Prostate gland (tissue), 2 donors: ENCODE data around the gene SLC13A2. TPM values are rescaled to one million over a fixed set of nuclear protein-coding genes. Genes with fewer than 3 reads are reported as not detected.

Experiments used
- DNase-seq: peaks from one replicate; pipeline ENCODE4 v3.0.0-alpha.2; 2019; ENCODE audit warnings: low spot score
- H3K27ac ChIP-seq, 2 donors: fragments of 200-600 bp; sonication (generic); 2 replicates each; pipeline ENCODE4 v1.5.1; 2017 to 2019
- H3K27me3 ChIP-seq: fragments of 200-600 bp; sonication (generic); replicated peaks from 2 replicates; pipeline ENCODE4 v1.5.1; 2019; ENCODE audit not compliant: insufficient read depth
- H3K36me3 ChIP-seq, 2 donors: fragments of 200-600 bp; sonication (generic); 1 replicate in 1 of 2; 2 replicates in 1 of 2; pipeline versions ENCODE4 v1.5.1 to v1.8.1; 2017 to 2019
- H3K4me1 ChIP-seq: fragments of 200-600 bp; sonication (generic); replicated peaks from 2 replicates; pipeline ENCODE4 v1.5.1; 2019
- H3K4me3 ChIP-seq, 2 donors: fragments of 200-600 bp; sonication (generic); 2 replicates each; pipeline ENCODE4 v1.5.1; 2017 to 2019
- H3K9me3 ChIP-seq: fragments of 200-600 bp; sonication (generic); 2 replicates; pipeline ENCODE4 v1.5.1; 2017
- CTCF ChIP-seq, 4 experiments: fragments of 200-600 bp in 2 of 4; fragments of 450-650 bp in 2 of 4; sonication (generic) in 2 of 4; IDR thresholded peaks; 1 replicate in 3 of 4; 2 replicates in 1 of 4; pipeline ENCODE4 v1.5.1; 2016 to 2019; ENCODE audit warnings: antibody characterized with exemption in 4 of 4, mild to moderate bottlenecking in 2 of 4, moderate library complexity in 2 of 4
- POLR2A ChIP-seq: fragments of 450-650 bp; IDR thresholded peaks from one replicate; pipeline ENCODE4 v1.6.1; 2016; ENCODE audit warnings: antibody characterized with exemption, mild to moderate bottlenecking
- POLR2AphosphoS5 ChIP-seq: sonication (generic); formaldehyde crosslinking; IDR thresholded peaks from one replicate; pipeline ENCODE4 v1.6.1; 2017; ENCODE audit warnings: antibody characterized with exemption
- WGBS: methylation state at CpG from one replicate; pipeline ENCODE4 v1.1.5; 2018; 5-methylcytosine and 5-hydroxymethylcytosine counted together
- intact Hi-C: fragments of 100-400 bp; cut with DNase I; formaldehyde crosslinking; loops from one replicate; pipeline ENCODE4 v1.14.2; 2022
- total RNA-seq, 2 donors: library from RNA; depleted of rRNA; stranded (reverse); fragments of >200 nt; gene quantifications; one replicate each; pipeline ENCODE4 v1.1.0, GENCODE V29; 2016

SLC13A2 gene
- total RNA-seq, 2 donors from 2014 or later: 0.09 to 0.68 TPM

- H3K4me1 ChIP-seq: no peaks in the 10 kb centered on the region
- 84% methylated on average over 7 of the region's 7 CpGs for WGBS
- DNase-seq: no peak
- H3K9me3 ChIP-seq: no peaks in the 10 kb centered on the region
- intact Hi-C loops: no loop called here
- TF ChIP-seq POLR2AphosphoS5: no peak
- TF ChIP-seq CTCF (IDR thresholded peaks at IDR 0.05): no peak
- no peak for TF ChIP-seq POLR2A
- H3K4me3 ChIP-seq: no peak overlapping the region
- no peaks in the 10 kb centered on the region for H3K36me3 ChIP-seq
- H3K27me3 ChIP-seq: no peaks in the 10 kb centered on the region
- H3K27ac ChIP-seq: no peak overlapping the region
These were observed 36.3 kb downstream of the SLC13A2 start for GRCh38 chr17:28509789-28510188.

GRCh38 chr17:28511858-28512461, 38.5 kb downstream of the SLC13A2 start:
- intact Hi-C loops: no loop called here
- 81% methylated on average over 3 of the region's 3 CpGs for WGBS
- Histone ChIP-seq H3K27me3 (no peaks in the 10 kb centered on the region), H3K9me3 (no peaks in the 10 kb centered on the region), H3K27ac (no peak overlapping the region), H3K4me1 (no peaks in the 10 kb centered on the region), H3K4me3 (no peak overlapping the region), H3K36me3 (no peaks in the 10 kb centered on the region)
- no peak for DNase-seq
- no peak for TF ChIP-seq POLR2A
- TF ChIP-seq CTCF (IDR thresholded peaks at IDR 0.05): no peak
- no peak for TF ChIP-seq POLR2AphosphoS5

- no peak for TF ChIP-seq POLR2AphosphoS5
- TF ChIP-seq POLR2A: no peak
- TF ChIP-seq CTCF (IDR thresholded peaks at IDR 0.05): no peak
- WGBS: 63% methylated on average over 7 of the region's 7 CpGs
- Histone ChIP-seq H3K27ac (no peak overlapping the region), H3K4me1 (no peaks in the 10 kb centered on the region), H3K4me3 (no peak overlapping the region), H3K36me3 (no peaks in the 10 kb centered on the region), H3K27me3 (no peaks in the 10 kb centered on the region), H3K9me3 (no peaks in the 10 kb centered on the region)
- no peak for DNase-seq
- intact Hi-C loops: no loop called here
These were observed 40.0 kb downstream of the SLC13A2 start for GRCh38 chr17:28513476-28513875.

- H3K4me3 ChIP-seq: no peak overlapping the region
- no peak for TF ChIP-seq POLR2A
- no peak for TF ChIP-seq CTCF (IDR thresholded peaks at IDR 0.05)
- no peak for TF ChIP-seq POLR2AphosphoS5
- no peak for DNase-seq
- no peaks in the 10 kb centered on the region for H3K4me1 ChIP-seq
- H3K27me3 ChIP-seq: no peaks in the 10 kb centered on the region
- WGBS: 25% methylated on average over 16 of the region's 16 CpGs
- H3K9me3 ChIP-seq: no peaks in the 10 kb centered on the region
- H3K36me3 ChIP-seq: no peaks in the 10 kb centered on the region
- intact Hi-C loops: no loop called here
- no peak overlapping the region for H3K27ac ChIP-seq
These were observed 41.1 kb downstream of the SLC13A2 start for GRCh38 chr17:28514561-28515002.

- no peak for DNase-seq
- Histone ChIP-seq H3K4me3 (no peak overlapping the region), H3K36me3 (no peaks in the 10 kb centered on the region), H3K27me3 (no peaks in the 10 kb centered on the region), H3K9me3 (no peaks in the 10 kb centered on the region), H3K27ac (no peak overlapping the region), H3K4me1 (no peaks in the 10 kb centered on the region)
- intact Hi-C loops: no loop called here
- 96% methylated on average over 1 of the region's 1 CpG for WGBS
- no peak for TF ChIP-seq POLR2A
- TF ChIP-seq CTCF (IDR thresholded peaks at IDR 0.05): no peak
- TF ChIP-seq POLR2AphosphoS5: no peak
These were observed 42.1 kb downstream of the SLC13A2 start for GRCh38 chr17:28515518-28515917.
